Colonic mucosa (tissue), 4 donors: ENCODE measurements around the gene PTTG2. TPM values are rescaled to one million over a fixed set of nuclear protein-coding genes. Genes with fewer than 3 reads are reported as not detected.

ENCODE experiments used
- DNase-seq: peaks from one replicate; pipeline ENCODE4 v3.0.0-alpha.2; 2020
- H3K27ac ChIP-seq: fragments of 200-600 bp; one replicate; pipeline ENCODE4 v1.8.0; 2021
- H3K27me3 ChIP-seq: fragments of 200-600 bp; one replicate; pipeline ENCODE4 v1.8.0; 2021
- H3K36me3 ChIP-seq: fragments of 200-600 bp; one replicate; pipeline ENCODE4 v1.8.0; 2021
- H3K4me1 ChIP-seq: fragments of 200-600 bp; one replicate; pipeline ENCODE4 v1.8.0; 2021; ENCODE audit warnings: mild to moderate bottlenecking
- H3K4me3 ChIP-seq: fragments of 200-600 bp; one replicate; pipeline ENCODE4 v1.8.0; 2021
- H3K9ac ChIP-seq, 2 donors: one replicate each; pipeline ENCODE4 v1.7.0; 2013; ENCODE audit warnings: control low read depth in 2 of 2, low read depth in 2 of 2, low read length in 2 of 2
- H3K9me3 ChIP-seq: fragments of 200-600 bp; one replicate; pipeline ENCODE4 v1.8.0; 2021
- CTCF ChIP-seq: fragments of 200-600 bp; IDR thresholded peaks from one replicate; pipeline ENCODE4 v1.8.0; 2022; ENCODE audit warnings: antibody characterized with exemption, mild to moderate bottlenecking
- intact Hi-C: fragments of 100-400 bp; cut with DNase I; formaldehyde crosslinking; loops from one replicate; pipeline ENCODE4 v1.14.1; 2022
- total RNA-seq, 2 donors: library from RNA; stranded (reverse); fragmentation: NEBNext Ultra II Directional in 1 of 2; extraction: Animal tissue kit (Norgen Biotek cat#: 25700) in 1 of 2; gene quantifications; one replicate each; pipeline ENCODE4 v1.2.1, GENCODE V29; 2021
- donor health status: healthy.
- donor health status: DM: no; HTN: no; CAD: no.
- donor health status: DM: no; HTN: no; CAD: no.

The PTTG2 gene
- total RNA-seq, 2 donors from 2014 or later, result 0.91 TPM; not detected in 1

- intact Hi-C loops, result no loop called here
- Histone ChIP-seq H3K27ac (no peak overlapping the region), H3K4me1 (no peaks in the 10 kb centered on the region)
Measured at GRCh38 chr4:38004887-38005286, 44.7 kb downstream of the PTTG2 start.

GRCh38 chr4:38005637-38006036 lies 45.4 kb downstream of the PTTG2 start:
- no peak for TF ChIP-seq CTCF
- no peaks in the 10 kb centered on the region for H3K9me3 ChIP-seq
- H3K36me3 ChIP-seq, result no peaks in the 10 kb centered on the region
- DNase-seq, result no peak
- no peak overlapping the region for H3K9ac ChIP-seq
- H3K4me3 ChIP-seq, result no peak overlapping the region
- H3K27me3 ChIP-seq, result no peaks in the 10 kb centered on the region
- H3K4me1 ChIP-seq, result no peaks in the 10 kb centered on the region
- intact Hi-C loops, result no loop called here
- no peak overlapping the region for H3K27ac ChIP-seq

More at GRCh38 chr4:38004887-38005286, 44.7 kb downstream of the PTTG2 start:
- Histone ChIP-seq H3K36me3 (no peaks in the 10 kb centered on the region), H3K4me3 (no peak overlapping the region), H3K9me3 (no peaks in the 10 kb centered on the region), H3K9ac (no peak overlapping the region), H3K27me3 (no peaks in the 10 kb centered on the region)
- TF ChIP-seq CTCF, result no peak
- no peak for DNase-seq

GRCh38 chr4:38007645-38008044 lies 47.4 kb downstream of the PTTG2 start:
- no peaks in the 10 kb centered on the region for H3K27me3 ChIP-seq
- no peak overlapping the region for H3K4me3 ChIP-seq
- TF ChIP-seq CTCF, result no peak
- no peaks in the 10 kb centered on the region for H3K4me1 ChIP-seq
- DNase-seq, result no peak
- intact Hi-C loops, result no loop called here
- no peaks in the 10 kb centered on the region for H3K36me3 ChIP-seq
- H3K9ac ChIP-seq, result no peak overlapping the region
- no peaks in the 10 kb centered on the region for H3K9me3 ChIP-seq
- no peak overlapping the region for H3K27ac ChIP-seq

GRCh38 chr4:38008571-38009021 lies 48.4 kb downstream of the PTTG2 start:
- H3K4me1 ChIP-seq, result no peaks in the 10 kb centered on the region
- H3K36me3 ChIP-seq, result no peaks in the 10 kb centered on the region
- H3K9me3 ChIP-seq, result no peaks in the 10 kb centered on the region
- no peak overlapping the region for H3K27ac ChIP-seq
- DNase-seq, result no peak
- intact Hi-C loops, result no loop called here
- no peak overlapping the region for H3K4me3 ChIP-seq
- no peaks in the 10 kb centered on the region for H3K27me3 ChIP-seq
- no peak for TF ChIP-seq CTCF
- no peak overlapping the region for H3K9ac ChIP-seq

GRCh38 chr4:38009421-38009820 lies 49.2 kb downstream of the PTTG2 start:
- Histone ChIP-seq H3K9ac (no peak overlapping the region), H3K27ac (no peak overlapping the region), H3K9me3 (no peaks in the 10 kb centered on the region), H3K4me3 (no peak overlapping the region), H3K36me3 (no peaks in the 10 kb centered on the region), H3K4me1 (no peaks in the 10 kb centered on the region), H3K27me3 (no peaks in the 10 kb centered on the region)
- intact Hi-C loops, result no loop called here
- no peak for TF ChIP-seq CTCF
- DNase-seq, result no peak

- intact Hi-C loops, result no loop called here
Measured at GRCh38 chr4:38009949-38010348, 49.8 kb downstream of the PTTG2 start.

More at GRCh38 chr4:38009949-38010348, 49.8 kb downstream of the PTTG2 start:
- Histone ChIP-seq H3K9me3 (no peaks in the 10 kb centered on the region), H3K36me3 (no peaks in the 10 kb centered on the region), H3K27ac (no peak overlapping the region), H3K4me3 (no peak overlapping the region), H3K4me1 (no peaks in the 10 kb centered on the region), H3K9ac (no peak overlapping the region), H3K27me3 (no peaks in the 10 kb centered on the region)
- DNase-seq, result no peak
- no peak for TF ChIP-seq CTCF
